GM21786 (cell line): ENCODE measurements around the gene RAB27A.

Experiments used
- ATAC-seq: cut with Tn5 transposase; IDR thresholded peaks from one replicate; pipeline ENCODE4 v1.9.1; 2021; ENCODE audit not compliant: unreplicated experiment

The RAB27A gene

DNA sequence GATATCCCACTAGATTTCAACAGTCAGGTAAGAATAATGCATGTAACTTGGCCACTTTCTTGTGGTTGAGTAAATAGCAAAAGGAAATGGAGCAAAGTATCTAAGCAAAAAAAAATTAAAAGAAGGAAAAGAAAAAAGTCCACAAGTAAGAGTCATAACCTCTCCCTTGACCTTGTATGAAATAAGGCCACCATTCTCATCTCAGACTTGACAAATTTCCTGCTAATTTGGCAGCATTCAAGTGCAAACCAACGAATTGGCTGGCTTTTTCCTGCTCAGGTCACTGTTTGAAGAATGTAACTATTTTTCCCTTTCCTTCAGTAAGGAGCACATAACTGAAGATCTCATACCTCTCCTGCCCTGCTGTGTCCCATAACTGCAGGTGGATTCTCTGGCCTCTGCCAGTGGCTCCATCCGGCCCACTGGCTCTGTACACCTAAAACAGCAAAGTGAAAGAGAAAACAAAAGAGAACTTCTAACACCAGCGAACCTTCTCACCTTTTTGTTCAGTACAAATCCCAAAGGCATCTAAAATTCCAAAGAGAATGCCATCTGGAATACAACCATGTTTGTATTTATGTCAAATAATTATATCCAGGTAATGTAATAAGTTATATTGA, 59.5 kb downstream of the RAB27A start:
- peak; percentile 53 for ATAC-seq

DNA sequence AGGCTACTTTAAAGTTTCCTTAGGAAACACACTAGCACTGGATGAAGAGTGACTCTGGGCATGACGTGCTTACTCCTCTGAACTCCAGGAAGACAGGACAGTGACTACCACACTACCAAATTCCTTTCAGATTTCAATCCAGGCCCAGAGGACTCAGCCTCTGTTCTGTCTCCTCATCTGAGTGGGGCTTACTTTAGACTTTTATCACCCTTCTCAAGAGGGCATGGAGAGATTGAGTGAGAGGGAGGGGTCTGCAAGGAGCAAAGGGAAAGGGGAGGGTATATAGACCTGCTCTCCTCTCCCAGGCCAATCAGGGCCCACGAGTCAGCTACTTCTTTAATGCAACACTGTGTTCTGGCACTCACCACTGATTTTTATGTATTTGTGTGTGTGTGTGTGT, 63.5 kb downstream of the RAB27A start:
- no peak for ATAC-seq

DNA sequence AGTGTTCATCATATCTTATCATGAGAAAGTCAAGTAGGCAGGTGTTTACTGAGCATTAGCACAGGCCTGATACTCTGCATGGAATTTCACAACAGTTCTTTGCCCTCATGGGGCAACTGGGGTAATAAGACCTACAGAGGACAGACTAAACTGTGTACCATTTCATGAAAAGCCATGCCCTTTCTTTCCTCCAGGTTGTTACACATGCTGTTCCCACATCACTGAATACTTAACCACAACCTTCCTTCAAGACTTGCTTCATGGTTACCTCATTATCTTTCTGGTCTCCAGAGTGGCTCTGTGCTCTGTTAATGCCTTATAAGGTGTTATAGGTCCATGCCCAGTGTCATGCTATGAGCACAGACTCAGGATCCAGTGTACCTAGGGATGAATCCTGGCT, 64.7 kb downstream of the RAB27A start:
- peak; percentile 35 for ATAC-seq

DNA sequence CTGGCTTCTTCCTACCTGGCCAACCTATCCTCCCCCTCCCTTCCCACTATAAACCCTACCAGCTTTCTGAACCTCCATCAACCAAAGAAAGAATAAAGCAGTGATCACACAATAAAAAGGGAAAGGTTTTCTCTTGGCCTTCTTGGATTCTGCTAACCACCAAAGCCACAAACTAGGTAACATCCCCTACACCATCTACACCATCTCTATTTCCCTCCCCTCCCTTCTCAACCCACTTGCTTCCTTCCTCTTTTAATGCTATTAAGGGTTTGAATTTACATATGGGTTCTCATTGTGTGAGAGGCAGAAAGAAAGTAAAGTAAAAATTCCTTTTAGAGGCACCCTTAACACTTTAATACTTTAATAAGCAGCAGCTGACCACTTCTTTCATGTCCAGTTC, 67.0 kb downstream of the RAB27A start:
- ATAC-seq = peak; percentile 56

DNA sequence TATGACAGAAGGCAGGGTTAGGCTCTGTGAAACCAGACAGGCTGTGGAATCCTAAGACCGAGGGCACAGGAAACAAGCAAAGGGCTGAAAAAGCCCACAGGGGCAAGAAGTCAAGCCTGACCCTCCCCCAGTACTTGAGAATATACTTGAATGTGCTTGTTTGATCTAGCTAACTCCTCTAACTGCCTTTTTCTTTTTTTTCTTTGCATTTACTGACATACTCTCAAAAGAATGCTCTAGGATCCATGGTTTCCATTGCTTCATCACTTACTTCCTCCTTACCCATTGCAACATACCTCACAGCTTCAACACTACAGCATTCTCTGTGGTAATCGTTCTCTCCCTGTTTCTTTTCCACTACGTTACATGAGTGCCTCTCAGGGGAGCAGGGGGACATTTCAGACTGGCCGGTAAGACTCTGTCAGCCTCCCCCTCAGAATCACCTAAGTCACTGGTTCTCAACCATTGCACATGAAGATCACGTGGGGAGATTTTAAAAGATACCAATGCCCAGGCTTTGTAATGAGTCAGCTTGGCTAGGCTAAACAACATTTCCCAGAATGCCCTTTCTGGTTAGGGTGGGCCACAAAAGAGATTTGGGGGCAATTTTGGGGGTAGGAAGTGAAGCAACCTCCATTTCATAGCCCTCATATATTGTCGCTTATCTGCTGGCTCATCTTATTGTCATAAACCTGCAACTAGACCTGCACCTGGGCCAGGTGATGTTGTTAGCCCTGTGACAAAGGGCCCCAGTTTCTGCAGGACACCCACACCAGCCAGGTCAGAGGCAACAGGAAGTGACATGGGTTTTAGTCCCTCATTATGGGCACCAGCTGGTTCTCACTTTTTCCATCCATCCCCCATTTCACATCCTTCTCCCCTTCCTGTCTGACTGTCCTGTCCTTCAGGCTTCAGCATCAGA, 68.3 kb downstream of the RAB27A start:
- ATAC-seq = peak; percentile 51

DNA sequence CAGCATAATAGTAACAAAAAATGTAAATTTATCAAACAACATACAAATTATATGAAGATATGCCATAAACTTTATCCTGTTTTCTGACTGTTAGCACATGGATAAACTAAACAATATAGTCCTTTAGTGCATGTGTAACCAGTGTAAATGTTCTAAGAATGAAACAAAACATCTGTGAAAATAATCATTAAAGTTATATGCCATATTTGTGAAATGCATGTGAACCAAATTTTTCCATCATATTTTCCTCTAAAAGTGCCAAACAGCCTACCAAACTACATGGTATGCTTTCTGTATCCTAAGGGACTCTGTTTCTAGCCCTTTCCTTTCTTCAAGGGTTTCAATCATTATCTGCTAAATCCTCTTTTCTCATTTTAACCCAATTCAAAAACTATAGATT, 69.0 kb downstream of the RAB27A start:
- no peak for ATAC-seq

DNA sequence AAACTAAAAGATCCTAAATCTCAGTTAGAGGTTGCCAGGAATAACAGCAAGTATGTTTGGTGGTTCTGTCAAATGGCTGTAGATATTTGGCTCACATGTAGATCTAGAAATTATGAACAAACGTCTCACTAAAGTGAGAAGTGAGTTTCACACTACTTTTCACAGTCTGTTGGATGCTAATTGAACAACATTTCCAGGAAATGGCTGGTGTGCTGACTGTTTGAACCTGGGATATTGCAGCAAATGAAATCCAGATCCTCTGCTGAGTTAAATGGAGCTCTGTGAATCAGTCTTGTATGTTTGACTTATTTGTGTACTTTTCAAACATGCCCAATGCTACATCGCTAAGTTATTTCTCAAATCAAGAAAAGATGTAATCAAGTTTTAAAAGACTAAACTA, 71.6 kb downstream of the RAB27A start:
- no peak for ATAC-seq

DNA sequence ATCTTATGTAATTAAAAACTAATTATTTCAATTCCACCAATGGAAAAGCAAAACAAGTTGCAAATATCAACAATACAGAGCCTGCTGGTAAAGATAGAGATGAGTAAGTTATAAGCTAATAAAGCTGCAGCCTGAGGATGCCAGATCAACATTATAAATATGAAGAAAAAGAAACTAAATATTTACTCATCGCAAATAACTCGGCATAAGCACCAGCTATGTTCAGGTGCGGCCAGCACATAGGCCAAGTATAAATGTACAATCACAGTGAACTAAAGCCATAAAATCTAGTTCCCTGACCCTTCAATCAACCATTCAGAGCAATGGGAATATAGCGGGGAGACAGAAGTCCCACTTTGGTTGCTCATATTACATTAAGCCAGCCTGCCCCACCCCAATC, 85.1 kb downstream of the RAB27A start:
- no peak for ATAC-seq

DNA sequence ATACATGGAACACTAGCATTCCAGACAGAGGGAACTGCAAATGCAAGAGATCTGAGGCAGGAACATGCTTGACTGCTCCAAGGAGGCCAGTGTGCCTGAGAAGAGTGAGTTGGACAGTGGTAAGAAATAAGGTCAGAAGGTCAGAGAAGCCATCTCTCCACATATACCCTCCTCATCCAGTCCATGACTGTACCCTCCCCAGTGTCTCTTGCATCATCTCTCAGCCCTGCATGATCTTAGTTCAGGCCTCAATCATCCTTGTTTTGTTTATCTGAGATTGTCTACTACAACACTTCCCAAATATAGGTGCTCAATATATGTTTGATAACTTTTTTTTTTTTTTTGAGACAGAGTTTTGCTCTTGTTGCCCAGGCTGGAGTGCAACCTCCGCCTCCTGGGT, 87.4 kb downstream of the RAB27A start:
- ATAC-seq = no peak

DNA sequence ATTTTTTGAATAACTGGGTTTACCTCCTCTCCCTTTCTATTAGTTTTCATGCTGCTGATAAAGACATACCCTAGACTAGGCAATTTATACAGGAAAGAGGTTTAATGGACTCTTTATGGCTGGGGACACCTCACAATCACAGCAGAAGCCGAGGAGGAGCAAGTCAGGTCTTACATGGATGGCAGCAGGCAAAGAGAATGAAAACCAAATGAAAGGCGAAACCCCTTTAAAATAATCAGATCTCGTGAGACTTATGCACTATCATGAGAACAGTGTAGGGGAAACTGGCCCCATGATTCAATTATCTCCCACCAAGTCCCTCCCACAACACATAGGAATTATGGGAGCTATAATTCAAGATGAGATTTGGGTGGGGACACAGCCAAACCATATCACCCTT, 90.9 kb downstream of the RAB27A start:
- no peak for ATAC-seq

DNA sequence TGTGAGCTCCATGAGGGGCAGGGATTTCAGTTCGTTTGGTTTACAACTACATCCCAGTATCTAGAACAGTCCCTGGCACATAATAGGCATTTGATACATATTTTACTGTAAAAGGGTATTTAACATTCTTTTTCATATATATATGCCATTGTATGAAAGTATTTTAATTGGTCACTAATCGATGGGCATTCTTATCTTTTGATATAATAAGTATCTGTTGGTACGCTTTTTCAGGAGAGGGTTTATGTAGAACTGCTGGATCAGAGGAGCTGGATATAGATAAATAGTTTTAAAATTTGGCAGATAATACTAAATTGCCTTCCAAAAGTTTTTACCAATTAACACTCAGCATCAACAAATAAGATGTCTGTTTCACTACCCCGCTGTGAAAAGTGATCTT, 91.9 kb downstream of the RAB27A start:
- ATAC-seq = no peak

DNA sequence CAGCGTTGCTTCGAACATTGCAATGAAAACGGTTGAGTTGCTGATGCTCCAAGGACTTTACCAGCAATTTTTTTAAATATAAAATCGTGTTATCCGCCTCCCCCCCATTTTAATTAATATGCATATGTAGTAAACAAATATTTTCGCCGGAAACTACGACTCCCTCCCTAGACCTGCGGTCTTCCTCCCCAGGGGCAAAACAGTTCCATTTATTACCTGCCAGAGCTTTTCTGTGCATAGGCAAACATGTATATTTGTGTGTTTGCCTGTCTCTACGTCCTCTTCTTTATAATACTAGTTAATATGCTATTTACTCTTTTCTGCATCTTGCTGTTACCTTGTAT, 92.3 kb downstream of the RAB27A start:
- ATAC-seq = peak; percentile 3

DNA sequence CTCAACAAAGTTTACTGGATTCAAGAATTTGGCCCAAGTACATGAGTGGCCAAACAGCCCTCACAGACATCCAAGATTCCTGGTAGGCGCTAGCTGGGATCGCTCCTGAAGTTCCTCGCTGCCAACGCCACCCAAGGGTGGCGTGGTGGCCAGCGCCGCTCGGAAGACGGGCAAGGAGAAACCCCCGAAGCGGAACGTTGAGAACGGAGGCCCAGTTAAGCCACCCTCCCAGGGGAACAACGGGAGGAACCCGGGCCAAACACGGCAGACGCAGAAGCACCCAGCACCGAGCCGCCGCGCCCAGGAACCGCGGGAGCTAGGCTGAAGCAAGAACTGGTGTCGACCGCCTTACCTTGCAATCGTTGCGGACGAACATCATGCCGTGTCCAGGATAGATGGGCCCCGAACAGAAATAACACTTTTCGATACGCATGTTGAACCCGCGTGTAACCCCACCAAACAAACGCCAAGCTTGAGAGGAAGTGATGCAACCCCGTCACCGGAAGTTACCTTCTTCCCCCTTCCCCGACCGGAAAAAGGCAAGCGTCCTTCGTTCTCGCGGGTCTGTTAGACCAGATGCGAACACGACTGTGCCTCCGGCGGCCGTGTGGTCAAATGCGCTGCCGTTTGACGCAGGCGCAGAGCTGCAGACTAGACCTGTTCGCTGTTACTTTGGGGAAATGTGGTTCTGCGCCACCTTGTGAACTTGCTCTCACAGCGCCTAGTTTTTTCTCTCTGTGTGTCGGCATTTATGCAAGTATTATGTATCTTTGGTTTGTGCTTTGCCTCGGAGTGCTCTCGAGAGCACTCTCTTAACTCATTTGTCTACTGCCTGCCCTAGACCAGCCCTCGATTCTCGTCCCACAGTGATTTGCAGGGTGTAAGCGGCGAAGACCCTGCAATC, 92.9 kb downstream of the RAB27A start, which contains the start of gene RSL24D1:
Gene RSL24D1 (minus strand): TSS at position 484 of the 904 bp plus-strand sequence. CDS start 51 bp downstream, at position 433.
- peak; percentile 94 for ATAC-seq

DNA sequence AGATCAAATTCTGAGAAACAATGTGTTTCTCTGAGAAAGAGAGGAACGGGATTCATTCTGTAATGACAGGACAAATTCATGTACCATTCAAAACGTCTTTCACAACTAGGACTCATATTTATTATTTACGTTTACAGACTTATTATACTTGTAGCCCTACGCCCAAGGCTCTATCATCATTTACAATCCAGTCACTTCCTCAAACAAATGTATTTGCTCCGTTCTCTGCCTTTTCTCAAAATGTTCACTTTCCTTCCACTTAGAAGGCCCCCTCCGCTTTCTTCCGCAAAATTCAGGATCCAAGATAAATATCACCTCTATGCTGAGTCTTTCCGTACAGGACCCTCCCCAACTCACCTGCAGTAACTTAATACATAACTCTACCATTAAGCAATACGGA, 93.6 kb downstream of the RAB27A start:
- no peak for ATAC-seq

DNA sequence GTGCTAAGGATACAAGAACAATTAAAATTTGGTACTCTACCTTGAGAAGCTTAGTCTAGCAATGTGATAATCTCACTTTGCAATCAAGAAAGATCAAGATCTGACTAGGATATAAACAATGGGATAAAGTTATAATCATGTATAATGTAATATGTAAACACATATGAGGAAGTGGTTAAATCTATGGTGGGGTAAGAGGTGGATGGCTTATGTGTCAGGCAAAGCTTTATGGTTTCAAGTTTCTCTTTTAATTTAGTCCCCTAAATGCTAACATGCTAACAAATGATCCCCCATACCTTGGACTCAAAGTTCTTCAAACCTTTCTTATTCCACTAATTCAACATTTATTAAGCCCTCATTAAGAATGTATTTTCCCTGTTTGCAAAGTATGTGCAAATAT, 95.4 kb downstream of the RAB27A start:
- no peak for ATAC-seq

DNA sequence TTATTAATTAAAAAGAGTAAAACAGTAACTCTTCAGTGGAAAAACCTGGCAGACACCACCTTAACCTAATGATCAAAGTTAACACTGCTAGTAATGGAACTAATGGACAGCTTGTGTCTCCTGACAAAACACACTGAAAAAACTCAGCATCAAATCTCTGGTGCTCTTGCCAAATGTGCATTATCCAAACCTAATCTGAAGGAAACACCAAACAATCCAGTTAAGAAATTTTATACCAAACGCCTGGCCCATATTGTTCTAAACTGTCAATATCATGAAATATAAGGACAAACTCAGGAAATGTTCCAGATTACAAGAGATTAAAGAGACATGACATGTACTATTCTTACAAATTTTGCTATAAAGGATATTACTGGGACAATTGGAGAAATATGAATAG, 103.3 kb downstream of the RAB27A start:
- ATAC-seq = no peak

DNA sequence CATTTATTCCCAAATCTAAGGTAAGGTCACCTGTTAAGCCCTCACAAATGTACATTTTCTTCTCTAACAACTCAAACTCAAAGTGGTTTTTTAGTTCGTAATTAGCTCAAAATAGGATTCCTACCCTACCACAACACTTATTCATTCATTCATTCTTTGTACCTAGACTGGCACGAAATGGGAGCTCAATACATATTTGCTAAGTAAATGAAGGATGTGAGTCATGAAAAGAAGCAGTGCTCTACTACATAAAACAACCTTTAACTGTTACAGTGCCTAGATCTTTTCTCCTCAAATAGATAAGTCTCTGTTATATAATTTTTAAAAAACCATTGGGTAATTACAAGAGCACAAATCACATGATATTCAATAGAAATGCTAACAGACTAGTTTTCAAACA, 105.9 kb downstream of the RAB27A start:
- no peak for ATAC-seq

DNA sequence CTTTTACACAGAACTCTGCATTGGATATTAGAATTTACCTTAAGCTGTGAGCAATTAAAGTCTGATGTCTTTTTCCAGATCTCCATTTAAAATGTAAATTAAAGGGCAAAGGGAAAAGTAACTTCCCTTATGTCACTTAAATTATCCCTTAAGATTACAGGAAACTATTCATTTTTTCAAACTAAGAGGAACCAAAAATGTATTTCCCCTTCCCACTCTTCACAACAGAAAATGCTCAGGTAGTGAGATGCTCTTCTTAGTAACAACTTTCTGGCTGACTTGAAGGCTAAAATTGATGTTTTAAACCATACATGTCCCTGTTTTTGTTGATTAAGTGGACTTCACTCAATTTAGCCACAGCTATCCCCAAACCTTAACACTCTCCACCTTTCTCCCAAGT, 110.5 kb downstream of the RAB27A start:
- ATAC-seq = no peak

DNA sequence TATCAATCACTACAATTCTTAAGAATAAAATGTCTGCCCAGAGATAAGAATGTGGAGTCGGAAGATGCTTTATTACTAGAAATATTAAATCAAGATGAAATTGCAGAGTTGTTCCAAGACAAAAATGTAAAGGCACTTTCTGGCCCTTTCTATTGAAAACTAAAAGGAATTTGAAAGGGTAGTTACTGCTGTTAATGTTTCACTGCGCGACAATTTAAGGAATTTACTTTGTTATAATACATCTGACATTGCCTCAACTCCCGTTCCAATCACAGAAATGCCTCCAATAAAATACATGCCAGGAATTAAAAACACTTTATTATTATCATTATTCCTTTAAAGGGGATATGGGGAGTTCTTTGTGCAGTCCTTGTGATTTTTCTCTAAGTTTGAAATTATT, 119.3 kb downstream of the RAB27A start:
- no peak for ATAC-seq

DNA sequence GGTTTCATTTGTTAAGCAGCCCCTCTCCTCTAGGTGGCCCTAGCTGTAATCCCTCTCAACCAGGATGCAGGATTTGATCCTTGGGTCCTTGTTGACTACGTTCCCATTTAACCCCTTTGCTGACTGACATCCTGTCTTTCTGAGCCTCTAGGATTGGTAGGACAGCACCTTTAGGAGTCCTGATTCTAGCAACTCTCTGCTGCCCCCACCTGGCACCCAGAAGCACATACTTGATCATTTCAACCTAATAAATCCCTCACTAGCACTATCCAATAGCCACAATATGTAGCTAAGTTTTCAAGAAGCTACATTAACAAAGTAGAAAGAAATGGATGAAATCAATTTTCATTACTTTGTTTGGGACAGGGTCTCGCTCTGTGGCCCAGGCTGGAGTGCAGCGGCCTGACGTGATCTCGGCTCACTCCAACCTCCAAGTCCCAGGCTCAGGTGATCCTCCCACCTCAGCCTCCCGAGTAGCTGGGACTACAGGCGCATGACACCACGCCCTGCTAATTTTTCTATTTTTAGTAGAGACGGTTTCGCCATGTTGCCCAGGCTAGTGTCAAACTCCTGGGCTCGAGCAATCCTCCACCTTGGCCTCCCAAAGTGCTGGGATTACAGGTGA, 121.2 kb downstream of the RAB27A start:
- peak; percentile 88 for ATAC-seq

DNA sequence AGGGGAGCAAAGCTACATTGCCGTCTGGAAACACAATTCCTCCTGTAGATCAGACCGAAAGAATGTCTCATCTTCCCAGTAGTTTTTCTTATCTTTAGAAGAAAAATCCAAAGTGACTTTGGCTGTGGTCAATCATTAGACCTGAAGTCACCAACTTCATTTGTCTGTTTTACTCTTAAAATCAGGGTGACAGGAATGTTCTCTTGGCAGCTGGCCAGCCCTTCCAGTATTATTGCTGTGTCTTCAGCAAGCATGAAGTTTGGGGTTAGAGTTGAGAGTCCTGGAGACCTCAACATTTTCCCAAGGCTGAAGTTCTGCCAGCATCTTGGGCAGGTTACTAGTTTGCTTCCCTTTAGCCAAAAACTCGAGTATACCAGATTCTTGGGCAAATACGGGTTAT, 125.3 kb downstream of the RAB27A start:
- ATAC-seq = no peak
